Activated CD4-positive, alpha-beta T cell treated with anti-CD3 and anti-CD28 coated beads, Interleukin-2, Interleukin-6, amounts not matched to agents 100 ng/mL and 50 ng/mL, durations not matched to agents 16 hours and 8 hours (primary cell): ENCODE measurements around the gene EPHA1.

ENCODE experiments used
- DNase-seq: peaks from one replicate; pipeline ENCODE4 v3.0.0-alpha.2; 2020

Gene EPHA1

DNA sequence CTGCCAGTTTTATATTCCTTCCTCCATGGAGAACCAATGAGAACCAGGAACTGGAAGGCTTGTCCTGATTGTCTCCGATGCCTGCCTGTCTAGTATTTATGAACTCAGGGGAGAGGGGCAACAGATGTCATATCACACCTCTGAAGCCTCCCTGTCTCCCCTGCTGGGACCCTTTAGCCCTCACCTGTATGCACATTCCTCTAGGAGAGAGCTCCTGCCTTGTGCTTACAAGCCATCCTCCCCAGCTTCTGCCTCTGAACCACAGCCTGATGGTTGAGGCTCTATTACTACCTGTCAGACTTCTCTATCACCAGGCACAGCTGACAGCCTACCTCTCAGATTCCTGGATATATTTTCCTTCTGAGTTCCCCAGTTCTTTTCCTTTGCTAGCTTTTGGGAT, 40.3 kb downstream of the EPHA1 start:
- DNase-seq, result no peak

DNA sequence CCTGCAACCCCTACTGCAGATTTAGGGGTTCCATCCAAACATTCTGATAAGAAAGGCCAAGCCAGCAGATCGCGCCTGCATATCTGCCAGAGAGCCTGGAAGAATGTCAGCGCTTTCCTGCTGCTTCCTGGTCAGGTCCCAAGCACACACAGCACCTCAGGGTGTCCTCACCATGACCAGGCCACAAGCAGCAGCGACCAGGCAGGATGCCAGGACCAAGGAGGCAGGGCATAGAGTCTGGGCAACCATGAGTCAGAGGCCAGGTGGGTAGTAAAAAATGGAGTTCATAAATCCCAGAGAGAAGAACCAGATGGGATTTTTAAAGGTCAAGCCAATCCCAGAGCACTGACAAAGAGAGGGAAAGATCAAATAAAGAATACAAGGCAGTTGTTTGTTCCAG, 40.7 kb downstream of the EPHA1 start:
- no peak for DNase-seq

DNA sequence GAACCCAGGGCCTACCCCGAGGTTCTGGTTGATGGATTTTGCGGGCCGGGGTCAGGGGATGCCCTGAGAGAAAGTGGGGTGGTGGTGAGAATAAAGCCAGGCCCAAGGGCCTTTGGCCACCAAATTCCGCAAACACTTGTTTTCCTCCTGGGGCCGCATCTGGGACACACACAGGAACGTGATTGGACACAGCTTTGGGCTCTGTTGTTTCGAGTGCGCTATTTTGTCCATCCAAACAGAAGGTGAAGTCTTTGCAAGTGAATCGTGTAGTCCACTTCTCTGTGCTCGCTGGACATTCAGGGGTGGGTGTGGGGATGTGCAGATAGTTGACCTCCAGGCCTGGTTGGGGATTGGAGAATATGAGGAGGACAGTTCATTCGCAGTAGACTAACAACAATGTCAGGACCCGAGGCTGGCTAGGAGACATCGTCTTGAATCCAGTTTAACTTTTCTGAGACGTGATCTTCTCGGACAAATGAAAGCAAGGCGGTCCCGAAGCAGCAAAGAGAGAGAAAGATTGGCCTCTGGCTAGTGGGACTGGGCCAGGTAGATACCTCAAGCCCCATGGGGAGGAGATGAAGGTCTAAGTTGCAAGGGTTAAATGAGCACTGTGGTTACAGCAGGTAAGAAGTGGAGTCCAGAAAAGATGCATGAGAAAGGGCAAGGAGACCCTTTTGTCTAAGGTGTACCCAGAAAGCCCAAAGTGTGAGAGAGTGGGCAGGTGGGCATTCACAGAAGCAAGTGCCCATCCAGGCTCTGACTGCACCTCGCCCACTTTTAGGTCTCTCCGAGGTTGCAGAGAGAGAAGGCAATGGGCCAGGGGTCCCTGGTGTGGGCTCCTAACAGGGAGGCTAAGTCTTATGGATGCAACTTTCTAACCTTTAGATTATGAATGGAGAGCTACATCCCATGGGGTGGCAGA, 45.4 kb downstream of the EPHA1 start:
- no peak for DNase-seq

DNA sequence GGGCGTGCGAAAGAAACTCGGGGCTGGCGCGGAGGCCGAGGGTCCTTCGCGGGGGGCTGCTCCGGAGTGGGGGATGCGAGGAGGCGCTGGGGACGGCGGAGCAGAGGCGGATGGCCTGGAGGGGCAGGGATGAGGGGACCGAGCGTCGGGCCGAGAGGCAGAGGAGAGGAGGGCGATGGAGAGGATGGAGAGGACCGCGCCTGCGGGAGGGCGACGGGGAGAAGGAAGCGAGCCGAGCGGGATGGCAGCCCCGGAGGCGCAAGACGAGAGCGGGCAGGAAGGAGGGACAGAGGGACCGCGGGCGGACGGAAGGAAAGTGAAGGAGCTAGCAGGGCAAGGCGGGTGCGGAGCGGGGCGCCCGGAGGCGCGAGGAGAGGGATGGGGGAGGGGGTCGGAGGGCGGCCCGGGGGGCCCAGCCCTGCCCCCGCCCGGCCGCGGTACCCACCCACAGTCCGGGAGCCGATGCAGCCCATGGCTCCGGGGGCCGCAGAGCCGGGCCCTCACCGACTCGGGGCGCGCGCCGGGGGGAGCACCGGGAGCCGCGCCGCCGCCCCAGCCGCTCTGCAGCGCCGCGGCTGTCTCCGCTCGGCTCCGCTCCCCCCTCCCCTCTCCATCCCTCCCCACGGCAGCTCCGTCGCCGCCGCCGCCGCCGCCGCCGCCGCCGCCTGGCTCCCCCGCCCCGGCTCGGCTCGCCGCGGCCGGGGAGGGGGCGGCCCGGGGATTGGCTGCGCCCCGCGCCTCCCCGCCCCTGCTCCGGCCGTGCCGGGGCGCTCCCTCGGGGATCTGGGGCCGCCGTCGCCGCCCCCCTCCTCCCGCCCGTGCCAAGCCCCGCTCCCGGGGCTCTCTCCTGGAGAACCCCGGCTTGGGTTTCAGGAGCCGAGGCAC, 46.3 kb downstream of the EPHA1 start, which contains the start of gene FAM131B:
TSS of gene FAM131B (minus strand) at position 583 of the 885 bp plus-strand sequence. CDS start at position 473, 110 bp downstream.
- DNase-seq, result no peak

DNA sequence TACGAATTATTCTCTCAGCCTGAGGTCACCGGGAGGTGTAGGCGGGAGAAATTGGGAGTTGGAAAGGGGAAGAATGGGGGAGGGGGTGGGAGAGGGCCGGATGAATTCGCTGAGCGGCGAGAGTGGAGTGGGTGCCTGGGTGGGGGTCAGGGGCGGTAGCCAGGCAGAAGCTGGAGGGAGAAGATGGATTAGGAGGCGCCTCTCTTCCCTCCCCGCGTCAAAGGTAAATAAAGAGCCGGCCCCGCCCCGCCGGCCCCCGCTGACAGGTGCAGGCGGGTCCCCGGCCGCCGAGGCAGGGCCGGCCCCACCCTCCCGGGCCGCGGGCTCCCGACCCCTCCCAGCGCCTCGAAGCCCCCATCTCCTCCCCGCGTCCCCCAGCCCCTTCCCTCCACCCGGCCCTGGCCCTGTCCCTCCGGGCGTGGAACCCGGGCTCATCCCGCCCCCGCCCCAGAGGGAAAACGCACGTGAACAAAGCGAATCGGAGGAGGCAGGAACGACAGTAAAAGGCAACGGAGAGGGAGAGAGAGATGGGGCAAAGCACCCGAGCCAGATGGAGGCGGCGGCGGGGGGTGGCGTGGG, 47.0 kb downstream of the EPHA1 start:
- no peak for DNase-seq

DNA sequence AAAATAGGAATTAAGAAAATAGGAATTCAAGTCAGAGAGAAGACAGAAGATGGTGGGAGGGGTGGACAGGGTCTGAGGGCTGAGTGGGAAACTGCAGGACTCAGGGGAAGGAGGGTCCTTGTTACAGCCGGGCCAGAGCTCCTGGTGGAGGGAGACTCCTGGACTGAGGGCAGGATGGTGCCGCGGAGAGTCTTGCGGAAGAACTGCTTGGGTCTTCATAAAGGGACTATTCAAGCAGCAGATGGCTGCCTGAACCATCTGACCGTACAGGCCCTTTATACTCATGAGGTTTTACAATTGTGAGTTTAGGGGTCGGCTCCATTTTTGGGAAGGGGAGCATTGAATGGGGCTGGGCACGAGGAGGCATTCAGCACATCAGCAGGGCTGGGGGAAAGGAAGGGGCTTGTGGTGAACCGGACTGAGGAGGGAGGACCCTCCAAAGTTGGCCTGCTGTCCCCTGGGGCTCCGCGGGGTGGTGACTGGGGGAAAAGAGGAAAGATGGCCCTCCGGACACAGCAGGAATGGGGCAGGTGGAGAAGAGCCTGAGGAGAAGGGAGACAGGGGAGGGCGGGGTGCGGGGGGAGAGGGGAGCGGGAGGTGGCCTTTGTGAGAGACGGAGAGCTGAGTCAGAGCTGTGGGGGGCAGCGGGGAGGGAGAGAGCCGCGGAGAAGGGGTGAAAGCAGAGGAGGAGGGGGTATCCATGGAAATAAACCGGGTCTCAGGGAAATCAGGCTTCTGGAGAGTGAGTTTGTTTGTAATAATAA, 47.7 kb downstream of the EPHA1 start:
- DNase-seq, result no peak

DNA sequence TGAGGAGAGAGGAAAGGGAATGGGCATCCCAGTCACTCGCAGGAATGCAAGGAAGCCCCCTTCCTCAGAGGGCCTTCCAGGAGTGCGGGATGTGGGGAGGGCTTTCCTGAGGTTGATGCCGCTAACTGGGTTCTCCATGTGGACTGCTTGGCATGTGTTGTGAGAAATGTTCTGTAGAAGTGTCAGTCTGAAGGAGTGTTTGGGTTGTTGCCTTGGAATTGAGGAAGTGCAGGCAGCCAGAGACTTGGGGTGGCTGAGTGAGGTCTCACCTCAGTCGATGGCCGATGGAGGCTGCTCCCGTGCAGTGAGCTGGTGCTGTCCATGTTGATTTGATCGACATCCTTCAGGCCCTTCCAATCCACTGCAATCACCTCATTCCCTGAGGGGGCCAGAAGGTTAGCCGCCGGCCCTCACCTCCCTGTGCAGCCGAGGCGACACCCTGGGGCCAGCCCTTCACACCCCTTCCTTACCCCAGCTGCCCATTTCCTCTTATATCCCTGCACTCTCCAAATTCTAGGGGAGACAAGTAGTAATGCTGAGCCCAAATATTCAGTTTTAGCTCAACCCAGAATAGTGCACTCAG, 48.8 kb downstream of the EPHA1 start:
- no peak for DNase-seq

DNA sequence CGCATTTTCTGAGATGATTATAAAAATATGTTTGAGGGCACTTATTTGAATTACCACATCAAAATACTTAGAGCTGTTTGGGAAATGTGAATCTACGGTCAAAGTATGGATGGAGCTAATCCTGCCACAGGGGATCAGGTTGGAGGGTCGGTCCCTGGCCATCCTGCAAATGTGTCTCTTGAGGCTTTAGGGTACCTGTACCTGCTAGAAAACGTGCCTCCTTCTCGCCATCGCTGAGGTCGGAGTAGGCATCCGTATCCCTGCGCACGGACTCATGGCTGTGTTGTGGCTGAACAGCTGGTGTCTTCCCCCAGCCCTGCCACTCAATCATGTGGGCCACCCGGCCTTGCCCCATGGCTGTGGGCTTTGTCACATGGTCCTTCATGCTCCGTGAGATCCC, 50.0 kb downstream of the EPHA1 start:
- DNase-seq, result no peak

DNA sequence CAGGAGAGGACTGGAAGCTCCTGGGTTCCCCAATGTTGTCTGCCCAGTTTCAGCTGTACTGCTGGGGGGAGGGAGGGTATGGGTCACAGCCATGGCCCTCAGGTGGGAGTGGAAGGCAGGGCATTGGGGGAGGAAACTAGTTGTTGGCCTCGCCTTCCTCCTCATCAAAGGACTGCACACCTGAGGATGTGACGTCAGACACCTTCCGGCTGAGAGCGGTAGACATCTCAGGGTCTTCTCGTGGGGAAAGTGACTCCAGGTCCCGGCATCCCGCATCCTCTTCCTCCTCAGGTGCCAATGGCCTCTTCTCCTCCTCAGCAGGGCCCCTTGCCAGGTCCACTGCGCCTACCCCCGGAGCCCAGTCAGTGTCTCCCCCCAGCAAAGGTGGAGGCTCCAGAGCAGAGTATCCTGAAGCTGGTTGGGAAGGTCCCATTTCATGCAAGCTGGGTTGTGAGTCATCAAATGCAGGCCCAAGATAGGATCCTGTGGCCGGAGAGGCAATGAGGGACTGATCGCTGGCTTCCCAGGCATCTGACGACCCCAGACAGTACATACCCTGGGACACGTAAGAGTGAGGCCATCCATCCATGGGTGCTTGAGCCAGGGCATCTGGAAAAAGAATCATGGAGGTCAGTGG, 52.1 kb downstream of the EPHA1 start:
- no peak for DNase-seq

DNA sequence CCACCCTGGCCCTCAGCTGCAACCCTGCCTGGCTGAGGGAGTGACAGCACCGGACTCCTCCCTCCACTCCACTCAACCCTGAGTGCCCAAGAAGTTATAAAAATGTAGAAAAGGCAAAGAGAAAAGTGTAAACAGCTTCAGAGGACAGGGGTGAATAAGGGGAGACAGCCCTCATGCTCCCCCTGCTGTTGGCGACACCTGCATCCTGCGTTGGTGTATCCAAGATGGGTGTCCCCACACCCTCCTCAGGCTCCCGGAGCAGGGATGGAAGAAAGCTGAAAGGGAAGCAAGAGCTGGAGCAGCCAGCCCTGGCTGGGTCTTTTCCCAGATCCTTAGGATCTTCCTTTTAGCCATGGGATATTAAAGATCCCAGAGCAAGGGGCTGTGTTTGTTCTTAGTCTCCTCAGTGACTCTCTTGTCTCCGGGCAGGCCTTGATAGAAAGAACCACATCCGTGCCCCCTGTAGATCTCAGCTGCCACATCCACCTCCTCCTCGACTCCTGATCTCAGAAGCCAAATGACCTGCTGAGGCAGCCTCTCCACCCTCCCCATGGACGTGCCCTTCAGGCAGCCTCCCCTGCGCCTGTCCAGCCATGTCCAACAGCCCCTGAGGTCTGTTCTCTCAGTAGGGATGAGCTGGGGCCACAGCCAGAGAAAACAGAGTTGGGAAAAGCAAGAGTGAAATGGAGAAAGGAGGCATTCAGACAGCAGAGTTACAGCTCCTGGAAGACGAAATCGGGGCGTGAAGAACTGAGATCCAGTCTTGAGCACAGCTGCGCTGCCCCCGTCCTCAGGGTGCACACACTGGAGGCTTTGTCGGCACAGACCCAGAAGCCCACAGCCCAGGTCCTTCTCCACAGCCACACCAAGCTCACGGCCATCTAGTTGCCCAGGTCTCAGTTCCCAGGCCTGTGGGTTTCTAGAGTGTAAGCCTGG, 52.9 kb downstream of the EPHA1 start:
- DNase-seq, result no peak

DNA sequence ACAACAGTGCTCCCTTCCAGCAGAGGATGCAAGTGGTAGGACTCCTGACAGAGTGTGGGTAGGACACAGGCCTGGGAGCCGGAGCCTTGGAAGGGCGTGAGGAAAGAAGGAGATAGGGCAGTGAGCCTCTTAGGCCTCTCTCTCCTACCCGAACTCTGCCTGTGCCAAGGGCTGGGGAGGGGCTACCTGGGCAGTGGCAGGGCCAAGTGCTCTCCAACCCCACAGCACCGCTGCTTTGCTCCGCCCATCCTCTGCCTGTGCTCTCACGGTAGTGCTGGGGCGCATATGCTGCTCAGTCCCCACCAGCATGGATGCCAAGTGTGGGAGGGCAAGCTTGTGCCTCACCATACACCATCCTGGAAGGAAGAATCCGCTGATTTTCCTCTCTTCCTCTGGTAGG, 53.7 kb downstream of the EPHA1 start:
- DNase-seq, result no peak

DNA sequence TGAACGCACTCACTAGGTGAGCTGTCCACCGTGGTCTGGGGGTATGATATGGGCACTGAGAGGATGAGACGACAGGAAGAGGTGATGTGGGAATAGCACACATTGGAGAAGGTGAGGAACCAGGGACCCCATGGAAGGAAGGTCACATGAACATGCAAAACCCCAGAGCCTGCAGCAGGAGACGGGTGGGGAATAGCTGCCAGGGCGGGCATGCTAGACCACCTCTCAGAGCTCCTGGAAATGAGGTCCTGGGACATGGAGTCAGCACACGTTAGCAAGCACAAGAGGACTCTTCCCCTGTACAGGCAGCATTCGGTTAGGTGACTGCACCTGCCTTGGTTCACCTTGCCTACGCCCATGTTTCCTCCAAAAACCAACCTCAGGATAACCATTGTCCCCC, 54.3 kb downstream of the EPHA1 start:
- DNase-seq, result no peak

DNA sequence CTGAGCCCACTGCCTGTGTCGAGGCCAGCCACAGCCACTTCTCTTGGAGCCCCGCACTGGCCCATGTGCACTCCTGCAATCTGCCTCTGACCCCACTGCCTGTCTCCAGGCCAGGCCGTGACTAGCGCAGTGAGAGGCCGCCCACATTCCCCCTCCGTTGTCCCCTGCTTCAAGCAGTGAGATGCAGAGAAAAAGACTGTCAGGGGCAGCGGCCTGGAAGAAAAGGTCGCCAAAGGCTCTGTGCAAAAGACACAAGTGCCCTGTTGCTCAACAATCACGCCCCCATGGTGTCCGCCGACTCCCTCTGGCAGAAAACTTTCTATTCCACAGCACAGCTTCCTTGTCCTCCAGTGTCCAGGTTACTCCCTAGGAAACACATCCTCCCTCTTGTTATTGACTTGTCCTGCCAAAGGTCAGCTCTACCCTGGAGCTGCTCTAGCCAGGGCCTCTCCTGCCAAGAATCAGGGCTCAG, 56.1 kb downstream of the EPHA1 start:
- no peak for DNase-seq

DNA sequence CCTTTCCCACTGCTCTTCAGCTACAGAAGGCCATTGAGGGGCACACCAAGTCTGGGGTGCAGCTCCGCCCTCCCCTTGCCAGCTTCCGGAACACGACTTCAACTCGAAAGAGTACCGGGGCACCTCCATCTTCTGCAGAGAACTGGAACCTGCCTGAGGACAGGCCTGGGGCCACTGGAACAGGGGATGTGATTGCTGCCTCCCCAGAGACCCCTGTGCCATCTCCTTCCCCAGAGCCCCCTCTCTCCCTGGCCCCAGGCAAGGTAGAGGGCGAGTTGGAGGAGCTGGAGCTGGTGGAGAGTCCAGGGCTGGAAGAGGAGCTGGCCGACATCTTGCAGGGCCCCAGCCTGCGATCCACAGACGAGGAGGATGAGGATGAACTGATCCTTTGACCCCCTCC, 57.1 kb downstream of the EPHA1 start:
- no peak for DNase-seq

DNA sequence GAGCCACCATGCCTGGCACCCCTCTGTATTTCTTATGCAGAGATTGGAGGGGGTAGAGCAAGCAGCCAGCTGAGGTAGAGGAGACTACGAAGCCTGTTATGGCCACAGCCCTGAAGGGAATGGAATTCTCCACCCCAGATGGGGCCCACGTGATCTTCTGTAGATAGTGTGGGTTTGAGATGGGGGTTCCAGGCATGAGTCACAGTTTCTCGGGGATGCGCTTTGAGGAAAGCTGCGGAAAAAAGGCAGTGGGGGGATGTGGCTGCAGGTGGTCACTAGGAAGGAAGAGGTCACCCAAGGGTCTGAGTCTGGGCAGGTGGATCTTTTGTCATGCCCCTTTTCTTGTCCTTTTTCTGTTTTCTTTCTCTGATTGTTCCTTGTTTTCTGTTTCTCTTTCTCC, 57.6 kb downstream of the EPHA1 start:
- DNase-seq, result no peak

DNA sequence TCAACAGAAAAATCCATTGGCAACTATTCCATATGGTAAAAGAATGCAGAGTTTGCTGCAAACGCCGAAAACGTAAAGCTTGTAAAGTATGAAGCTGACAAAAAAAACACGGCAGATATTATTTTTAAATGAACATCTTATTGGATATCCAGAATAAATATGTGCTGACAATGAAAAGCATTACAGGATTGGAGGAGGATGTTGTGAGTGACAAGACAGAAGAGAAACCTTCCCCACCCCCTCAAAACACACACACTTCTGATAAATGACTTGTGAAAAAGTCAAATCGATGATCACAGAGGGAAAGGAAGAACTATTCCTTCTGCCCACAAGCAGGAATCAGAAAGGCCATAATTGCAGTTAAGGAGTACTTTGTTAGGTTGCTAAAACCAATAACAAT, 60.7 kb downstream of the EPHA1 start:
- DNase-seq, result no peak

DNA sequence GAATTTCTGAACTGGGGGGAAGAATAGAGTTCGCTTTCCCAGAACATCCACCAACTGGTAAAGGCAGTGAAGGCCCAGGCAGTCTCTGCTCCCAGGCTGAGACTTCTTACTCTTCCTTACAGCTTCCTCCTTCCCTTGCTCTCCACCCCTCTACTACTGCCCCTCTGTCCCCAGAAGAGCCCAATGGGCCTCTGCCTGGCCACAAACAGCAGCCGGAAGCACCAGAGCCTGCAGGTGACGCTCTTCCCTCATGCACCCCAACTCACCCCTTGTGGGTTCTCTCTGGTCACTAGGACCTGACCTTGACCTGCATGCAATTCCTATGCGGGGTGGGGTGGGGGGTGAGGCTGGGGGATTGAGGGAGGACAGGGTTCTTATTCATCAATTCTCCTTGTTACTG, 62.6 kb downstream of the EPHA1 start:
- DNase-seq, result no peak

DNA sequence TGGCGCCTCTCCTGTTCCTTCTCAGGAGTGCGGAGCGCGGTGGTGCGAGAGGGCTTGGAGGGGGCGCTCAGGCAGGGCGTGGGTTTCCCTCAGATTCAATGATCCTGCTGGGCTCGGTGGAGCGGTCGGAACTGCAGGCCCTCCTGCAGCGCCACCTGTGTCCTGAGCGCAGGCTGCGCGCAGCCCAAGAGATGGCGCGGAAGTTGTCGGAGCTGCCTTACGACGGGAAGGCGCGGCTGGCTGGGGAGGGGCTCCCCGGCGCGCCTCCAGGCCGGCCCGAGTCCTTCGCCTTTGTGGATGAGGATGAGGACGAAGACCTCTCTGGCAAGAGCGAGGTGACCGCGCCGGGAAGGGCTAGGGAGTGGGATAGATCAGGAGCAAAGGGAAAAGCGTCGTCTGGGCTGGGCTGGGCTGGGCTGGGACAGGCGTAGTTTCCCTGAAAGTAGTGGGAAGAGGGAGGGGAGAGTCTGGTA, 63.2 kb downstream of the EPHA1 start:
- DNase-seq, result peak; percentile 70

DNA sequence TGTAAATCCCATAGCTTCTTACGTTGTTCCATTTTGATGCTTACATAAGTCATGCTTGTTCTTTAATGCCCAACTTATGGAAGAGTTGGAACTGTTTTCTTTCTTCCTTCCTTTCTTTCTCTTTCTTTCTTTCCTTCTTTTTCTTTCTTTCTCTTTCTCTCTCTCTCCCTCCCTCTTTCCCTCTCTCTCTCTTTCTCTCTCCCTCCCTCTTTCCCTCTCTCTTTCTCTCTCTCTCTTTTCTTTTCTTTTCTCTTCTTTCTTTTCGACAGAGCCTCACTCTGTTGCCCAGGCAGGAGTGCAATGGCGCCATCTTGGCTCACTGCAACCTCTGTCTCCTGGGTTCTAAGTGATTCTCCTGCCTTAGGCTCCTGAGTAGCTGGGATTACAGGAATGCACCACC, 65.1 kb downstream of the EPHA1 start:
- no peak for DNase-seq

DNA sequence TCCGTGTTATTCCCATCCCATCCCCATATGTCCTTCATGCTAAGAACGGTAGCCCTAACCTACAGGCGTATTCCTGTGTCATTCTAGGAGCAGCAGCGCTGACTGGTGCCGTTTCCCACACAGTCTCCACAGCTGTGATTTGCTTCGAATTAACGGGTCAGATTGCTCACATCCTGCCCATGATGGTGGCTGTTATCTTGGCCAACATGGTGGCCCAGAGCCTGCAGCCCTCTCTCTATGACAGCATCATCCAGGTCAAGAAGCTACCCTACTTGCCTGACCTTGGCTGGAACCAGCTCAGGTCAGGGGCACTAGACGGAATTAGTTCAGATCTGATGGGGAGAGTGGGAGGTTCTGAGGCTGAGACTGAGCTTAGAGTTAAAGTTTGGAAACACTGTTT, 66.8 kb downstream of the EPHA1 start:
- no peak for DNase-seq
